Measurements from ENCODE around the gene PARVB. TPM values are rescaled to one million over a fixed set of nuclear protein-coding genes. Genes with fewer than 3 reads are reported as not detected.
"Not testable (repeated sequence)": the region's sequence is repeated elsewhere in the genome, so short reads cannot be mapped to it uniquely, and the experiment has no call there.

PARVB gene
- total RNA-seq, 2 donors from 2014 or later = 21.6 to 73.7 TPM

DNA sequence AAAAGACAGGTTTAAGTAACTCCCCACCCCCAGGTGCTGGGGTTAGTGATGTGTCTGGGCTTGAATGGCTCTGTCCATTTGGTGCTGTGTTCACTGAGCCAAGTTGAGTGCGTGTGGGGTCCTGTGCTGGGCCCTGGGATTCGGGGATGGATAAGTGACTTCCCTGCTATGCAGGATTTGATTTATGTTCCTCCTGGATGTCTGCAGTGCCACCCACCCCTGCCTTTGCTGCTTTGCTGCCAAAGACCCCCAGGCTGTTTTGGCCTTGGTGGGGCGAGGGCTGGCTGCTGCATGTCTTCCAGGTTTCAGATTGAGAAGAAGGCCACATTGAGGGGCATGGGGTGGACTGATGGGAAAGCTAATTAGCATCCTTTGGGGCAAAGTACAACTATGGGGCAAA lies 78.8 kb downstream of the PARVB start:
- Mint-ChIP-seq H3K36me3 (no peaks in the 10 kb centered on the region), H3K27ac (no peak overlapping the region), H3K9me3 (no peaks in the 10 kb centered on the region)
- DNase-seq (ENCODE audit: low spot score in 2 of 2) (no peak), ATAC-seq (no peak)

GRCh38 chr22:44103735-44104480 lies 79.8 kb downstream of the PARVB start:
- ATAC-seq = no peak
- no peak overlapping the region for H3K27ac Mint-ChIP-seq

DNA sequence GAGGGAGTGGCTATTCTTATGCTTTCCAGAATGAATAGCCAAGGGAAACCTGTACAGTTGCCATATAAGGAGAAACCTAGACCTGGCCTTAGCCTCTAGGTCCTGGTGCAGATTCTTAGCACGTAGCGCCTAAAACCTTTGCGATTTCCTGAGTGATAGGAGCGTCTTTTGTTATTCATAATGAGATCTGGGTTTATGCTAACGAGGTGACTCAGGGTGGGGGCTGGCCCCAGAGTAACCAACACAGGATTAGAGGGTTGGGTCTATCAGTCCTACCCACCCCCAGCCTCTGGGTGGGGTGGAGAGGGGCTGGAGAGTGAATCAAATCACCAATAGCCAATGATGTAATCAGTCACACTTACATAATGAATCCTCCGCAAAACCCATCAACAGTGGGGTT lies 83.2 kb downstream of the PARVB start:
- no peaks in the 10 kb centered on the region for H3K9me3 Mint-ChIP-seq
- H3K27ac Mint-ChIP-seq = peak overlapping the region in 1 of 2 donors; percentile 53
- ATAC-seq (peak; percentile 48 to 86), DNase-seq (ENCODE audit: low spot score in 2 of 2) (no peak)
- no peaks in the 10 kb centered on the region for H3K36me3 Mint-ChIP-seq

More at GRCh38 chr22:44103735-44104480, 79.8 kb downstream of the PARVB start:
- Mint-ChIP-seq H3K9me3 (no peaks in the 10 kb centered on the region), H3K36me3 (no peaks in the 10 kb centered on the region)
- DNase-seq (ENCODE audit: low spot score in 2 of 2) = no peak

DNA sequence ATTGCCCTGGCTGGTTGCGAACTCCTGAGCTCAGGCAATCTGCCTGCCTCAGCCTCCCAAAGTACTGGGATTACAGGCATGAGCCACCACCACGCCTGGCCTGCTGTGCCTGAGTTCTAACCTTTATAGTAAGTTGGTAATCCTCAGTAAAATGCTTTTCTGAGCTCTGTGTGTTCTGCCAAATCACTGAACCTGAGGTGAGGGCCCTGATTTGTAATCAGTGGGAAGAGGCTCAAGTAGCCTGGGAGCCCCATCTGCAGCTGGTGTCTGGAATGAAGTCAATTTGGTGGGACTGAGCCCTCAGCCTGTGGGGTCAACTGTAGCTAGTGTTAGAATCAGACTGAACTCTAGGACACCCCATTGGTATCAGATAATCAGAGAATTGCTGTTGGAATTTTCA lies 84.0 kb downstream of the PARVB start:
- no peaks in the 10 kb centered on the region for H3K36me3 Mint-ChIP-seq
- no peak for DNase-seq (ENCODE audit: low spot score in 2 of 2)
- no peak for ATAC-seq
- no peaks in the 10 kb centered on the region for H3K9me3 Mint-ChIP-seq
- H3K27ac Mint-ChIP-seq = no peak overlapping the region

- Mint-ChIP-seq H3K36me3 (no peaks in the 10 kb centered on the region), H3K9me3 (no peaks in the 10 kb centered on the region), H3K27ac (no peak overlapping the region)
- ATAC-seq (no peak), DNase-seq (ENCODE audit: low spot score in 2 of 2) (no peak)
These were observed 84.8 kb downstream of the PARVB start for GRCh38 chr22:44108806-44109385.

DNA sequence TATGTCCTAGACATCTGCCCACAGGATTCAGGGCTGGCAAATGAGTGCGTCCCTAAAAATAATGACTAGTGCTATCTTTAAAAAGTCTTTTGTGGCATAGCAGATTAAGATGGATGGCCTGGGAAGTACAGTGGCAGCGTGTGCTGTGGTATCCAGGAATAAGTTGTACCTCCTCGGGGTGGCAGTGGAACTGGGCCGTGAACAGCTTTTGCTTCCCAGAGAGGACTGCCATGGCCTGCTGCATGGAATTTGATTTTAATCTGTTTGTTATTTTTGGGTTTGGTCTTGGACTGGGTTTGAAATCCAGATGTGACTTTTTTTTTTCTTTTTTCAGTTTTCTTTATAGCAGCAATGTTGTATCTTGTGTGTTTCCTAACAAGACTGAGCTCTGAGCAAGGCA lies 85.3 kb downstream of the PARVB start:
- Mint-ChIP-seq H3K27ac (no peak overlapping the region), H3K36me3 (no peaks in the 10 kb centered on the region), H3K9me3 (no peaks in the 10 kb centered on the region)
- DNase-seq (ENCODE audit: low spot score in 2 of 2) = no peak
- no peak for ATAC-seq

DNA sequence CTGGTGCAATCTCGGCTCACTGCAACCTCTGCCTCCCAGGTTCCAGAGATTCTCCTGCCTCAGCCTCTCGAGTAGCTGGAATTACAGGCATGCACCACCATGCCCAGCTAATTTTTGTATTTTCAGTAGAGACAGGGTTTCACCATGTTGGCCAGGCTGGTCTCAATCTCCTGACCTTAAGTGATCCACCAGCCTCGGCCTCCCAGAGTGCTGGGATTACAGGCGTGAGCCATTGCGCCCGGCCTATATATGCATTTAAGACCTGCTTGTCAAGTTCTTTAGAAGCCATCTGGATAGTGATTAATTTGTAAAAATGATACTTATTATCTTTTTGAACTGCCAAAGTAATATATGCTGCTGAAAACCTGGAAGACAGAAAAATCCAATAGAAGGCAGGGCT lies 86.6 kb downstream of the PARVB start:
- not testable (repeated sequence) for H3K27ac Mint-ChIP-seq; H3K36me3 Mint-ChIP-seq; DNase-seq (ENCODE audit: low spot score in 2 of 2); H3K9me3 Mint-ChIP-seq; ATAC-seq

DNA sequence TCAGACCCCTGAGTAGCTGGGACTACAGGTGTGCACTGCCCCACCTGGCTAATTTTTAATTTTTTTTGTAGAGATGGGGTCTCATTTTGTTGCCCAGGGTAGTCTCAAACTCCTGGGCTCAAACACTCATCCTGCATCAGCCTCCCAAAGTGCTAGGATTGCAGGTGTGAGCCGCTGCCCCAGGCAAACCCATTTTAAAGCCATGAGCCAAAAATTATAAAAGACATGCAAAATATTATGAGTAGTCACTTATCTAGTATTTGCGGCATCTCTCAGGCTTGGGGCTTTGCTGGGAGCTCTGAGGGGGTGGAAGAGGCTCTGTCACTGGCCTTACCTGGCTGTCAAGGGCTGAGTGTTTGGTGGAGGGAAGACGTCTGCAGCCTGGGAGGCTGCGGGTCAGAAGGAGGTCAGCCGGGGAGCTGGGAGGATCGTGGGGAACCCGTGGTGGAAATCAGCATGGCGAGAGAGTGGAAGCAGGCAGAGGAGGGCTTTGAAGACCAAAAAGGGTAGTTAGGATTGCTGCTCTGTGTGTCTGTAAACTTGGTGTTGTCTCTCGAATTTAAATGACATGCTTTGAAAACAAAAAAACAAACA lies 87.6 kb downstream of the PARVB start:
- ATAC-seq (no peak), DNase-seq (ENCODE audit: low spot score in 2 of 2) (no peak)
- peak overlapping the region in 1 of 2 donors; percentile 85 for H3K27ac Mint-ChIP-seq
- no peaks in the 10 kb centered on the region for H3K36me3 Mint-ChIP-seq
- no peaks in the 10 kb centered on the region for H3K9me3 Mint-ChIP-seq

GRCh38 chr22:44112191-44112590 lies 88.1 kb downstream of the PARVB start:
- Mint-ChIP-seq H3K27ac (no peak overlapping the region), H3K9me3 (no peaks in the 10 kb centered on the region), H3K36me3 (no peaks in the 10 kb centered on the region)
- ATAC-seq = no peak
- DNase-seq (ENCODE audit: low spot score in 2 of 2) = no peak

DNA sequence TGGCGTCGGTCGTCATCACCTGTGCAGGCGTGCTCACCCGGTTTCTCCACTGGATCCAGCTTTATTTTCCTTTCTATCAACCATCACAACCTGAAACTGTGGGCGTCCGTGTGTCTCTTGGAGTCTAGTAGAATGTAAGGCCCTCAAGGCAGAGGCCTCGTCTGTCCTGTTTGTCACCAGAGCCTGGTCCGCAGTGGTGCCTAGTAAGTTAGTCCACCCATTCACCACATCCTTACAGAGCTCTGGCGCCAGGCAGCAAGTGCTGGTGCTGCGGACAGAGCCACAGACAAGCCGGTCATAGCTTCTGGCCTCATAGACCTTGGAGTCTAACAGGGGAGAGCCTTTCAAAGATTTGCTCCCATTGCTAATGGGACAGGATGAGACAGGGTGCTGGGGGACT lies 92.2 kb downstream of the PARVB start:
- peak overlapping the region; percentile 11 to 80 for H3K27ac Mint-ChIP-seq
- H3K36me3 Mint-ChIP-seq = no peaks in the 10 kb centered on the region
- no peak for ATAC-seq
- no peaks in the 10 kb centered on the region for H3K9me3 Mint-ChIP-seq
- DNase-seq (ENCODE audit: low spot score in 2 of 2) = no peak

- H3K36me3 Mint-ChIP-seq = no peaks in the 10 kb centered on the region
- peak overlapping the region; percentile 11 to 80 for H3K27ac Mint-ChIP-seq
- ATAC-seq = no peak
- DNase-seq (ENCODE audit: low spot score in 2 of 2) = no peak
- H3K9me3 Mint-ChIP-seq = no peaks in the 10 kb centered on the region
These were observed 92.9 kb downstream of the PARVB start for GRCh38 chr22:44116755-44117684.

DNA sequence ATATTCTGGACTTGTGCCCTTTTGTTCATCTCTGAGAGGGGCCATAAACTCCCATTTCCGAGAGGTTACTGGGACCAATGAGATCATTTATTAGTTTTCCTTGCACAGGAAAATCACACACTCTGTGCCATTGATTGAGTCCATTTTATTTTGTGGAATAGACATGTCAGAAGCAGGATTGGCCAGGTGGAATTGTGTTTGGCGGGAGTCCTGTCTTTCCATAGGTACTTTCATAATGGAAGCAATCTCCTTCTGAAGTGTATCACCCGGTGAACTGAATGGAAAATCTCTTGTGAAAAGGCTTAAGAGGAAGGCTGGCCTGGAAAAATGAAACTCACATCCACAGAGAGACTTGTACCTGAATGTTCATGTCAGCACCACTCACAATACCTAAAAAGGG lies 93.6 kb downstream of the PARVB start:
- no peak for ATAC-seq
- DNase-seq (ENCODE audit: low spot score in 2 of 2) = no peak

DNA sequence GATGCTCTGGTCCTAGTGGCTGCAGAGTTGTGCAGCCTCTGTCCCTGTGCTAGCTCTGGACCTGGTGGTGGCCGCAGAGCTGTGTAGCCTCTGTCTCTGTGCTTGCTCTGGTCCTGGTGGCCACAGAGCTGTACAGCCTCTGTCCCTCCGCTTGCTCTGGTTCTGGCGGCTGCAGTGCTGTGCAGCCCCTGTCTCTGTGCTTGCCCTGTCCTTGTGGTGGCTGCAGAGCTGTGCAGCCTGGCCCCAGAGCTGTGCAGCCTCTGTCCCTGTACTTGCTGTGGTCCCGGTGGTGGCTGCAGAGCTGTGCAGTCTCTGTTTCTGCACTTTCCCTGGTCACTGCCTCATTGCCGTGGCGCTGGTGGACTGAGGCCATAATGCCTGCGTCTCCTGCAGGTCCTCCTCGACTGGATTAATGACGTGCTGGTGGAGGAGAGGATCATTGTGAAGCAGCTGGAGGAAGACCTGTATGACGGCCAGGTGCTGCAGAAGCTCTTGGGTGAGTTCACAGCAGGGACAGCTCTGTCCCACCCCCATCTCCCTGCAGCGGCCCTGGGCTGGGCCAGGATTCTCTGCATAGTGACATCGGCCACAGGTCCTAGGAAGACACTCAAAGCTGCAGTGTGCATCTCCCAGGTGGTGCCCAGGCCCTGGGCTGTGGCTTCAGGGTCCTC lies 94.7 kb downstream of the PARVB start:
- ATAC-seq (no peak), DNase-seq (ENCODE audit: low spot score in 2 of 2) (no peak)
- peaks cover 0 to 5% of the 10 kb centered on the region in 2 donors for H3K36me3 Mint-ChIP-seq
- no peaks in the 10 kb centered on the region for H3K9me3 Mint-ChIP-seq
- H3K27ac Mint-ChIP-seq = no peak overlapping the region

More for the DNA sequence above, 93.6 kb downstream of the PARVB start:
- H3K36me3 Mint-ChIP-seq = no peaks in the 10 kb centered on the region
- H3K9me3 Mint-ChIP-seq = no peaks in the 10 kb centered on the region
- no peak overlapping the region for H3K27ac Mint-ChIP-seq

GRCh38 chr22:44119669-44120313 lies 95.7 kb downstream of the PARVB start:
- no peaks in the 10 kb centered on the region for H3K9me3 Mint-ChIP-seq
- peaks cover 0 to 7% of the 10 kb centered on the region in 2 donors for H3K36me3 Mint-ChIP-seq
- ATAC-seq (no peak), DNase-seq (ENCODE audit: low spot score in 2 of 2) (no peak)
- H3K27ac Mint-ChIP-seq = no peak overlapping the region

DNA sequence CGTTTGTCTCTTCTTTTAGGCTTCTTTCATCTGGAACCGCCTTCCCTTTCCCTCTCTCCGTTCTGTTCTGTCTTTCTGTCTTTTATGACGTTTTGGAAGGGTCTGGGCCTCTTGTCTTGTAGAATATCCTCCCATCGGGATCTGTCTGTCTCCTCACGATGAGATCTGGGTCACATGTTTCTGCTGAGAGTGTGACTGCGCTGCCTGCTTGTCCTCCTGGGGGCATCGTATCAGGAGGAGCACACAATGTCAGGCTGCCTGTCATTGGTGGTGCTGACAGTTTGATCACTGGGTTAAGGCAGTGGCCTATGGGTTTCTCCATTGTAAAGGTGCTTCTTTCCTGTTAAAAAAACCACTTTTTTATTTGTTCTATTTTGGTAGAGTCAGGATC lies 96.2 kb downstream of the PARVB start:
- peaks cover 0 to 12% of the 10 kb centered on the region in 2 donors for H3K36me3 Mint-ChIP-seq
- no peak overlapping the region for H3K27ac Mint-ChIP-seq
- ATAC-seq (no peak), DNase-seq (ENCODE audit: low spot score in 2 of 2) (no peak)
- peaks cover 4% of the 10 kb centered on the region in 2 donors for H3K9me3 Mint-ChIP-seq

GRCh38 chr22:44125421-44125820 lies 101.3 kb downstream of the PARVB start:
- DNase-seq (ENCODE audit: low spot score in 2 of 2) (no peak), ATAC-seq (no peak)
- peak overlapping the region in 1 of 2 donors; percentile 73 for H3K27ac Mint-ChIP-seq
- H3K36me3 Mint-ChIP-seq = peaks cover 11 to 34% of the 10 kb centered on the region in 2 donors
- peaks cover 13 to 14% of the 10 kb centered on the region in 2 donors for H3K9me3 Mint-ChIP-seq

All from activated naive CD4-positive, alpha-beta T cell treated with anti-CD3 and anti-CD28 coated beads, Interleukin-2, amount 50 U/mL, for 72 hours (primary cell).